Measurements from ENCODE around the gene CCNI.

DNA sequence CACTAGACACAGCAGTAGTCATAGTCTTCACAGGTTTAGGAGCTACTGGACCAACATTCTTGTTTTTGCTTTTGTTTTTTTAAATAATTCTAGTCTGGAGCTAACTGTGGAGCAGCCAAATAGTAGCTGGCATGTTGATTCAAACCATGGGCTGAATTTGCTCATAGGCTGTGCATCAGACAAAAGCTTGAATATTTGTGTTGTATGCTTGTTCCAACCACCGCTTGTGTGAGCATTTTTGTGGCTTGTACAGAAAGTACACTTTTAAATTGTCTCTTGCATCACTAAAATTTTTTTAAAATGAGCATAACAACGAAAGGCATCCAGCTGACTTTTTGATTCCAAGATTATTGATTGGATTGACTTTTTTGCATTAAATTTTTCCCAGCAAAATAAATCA, 39.6 kb downstream of the CCNI start:
- TF ChIP-seq, protein P1, sequence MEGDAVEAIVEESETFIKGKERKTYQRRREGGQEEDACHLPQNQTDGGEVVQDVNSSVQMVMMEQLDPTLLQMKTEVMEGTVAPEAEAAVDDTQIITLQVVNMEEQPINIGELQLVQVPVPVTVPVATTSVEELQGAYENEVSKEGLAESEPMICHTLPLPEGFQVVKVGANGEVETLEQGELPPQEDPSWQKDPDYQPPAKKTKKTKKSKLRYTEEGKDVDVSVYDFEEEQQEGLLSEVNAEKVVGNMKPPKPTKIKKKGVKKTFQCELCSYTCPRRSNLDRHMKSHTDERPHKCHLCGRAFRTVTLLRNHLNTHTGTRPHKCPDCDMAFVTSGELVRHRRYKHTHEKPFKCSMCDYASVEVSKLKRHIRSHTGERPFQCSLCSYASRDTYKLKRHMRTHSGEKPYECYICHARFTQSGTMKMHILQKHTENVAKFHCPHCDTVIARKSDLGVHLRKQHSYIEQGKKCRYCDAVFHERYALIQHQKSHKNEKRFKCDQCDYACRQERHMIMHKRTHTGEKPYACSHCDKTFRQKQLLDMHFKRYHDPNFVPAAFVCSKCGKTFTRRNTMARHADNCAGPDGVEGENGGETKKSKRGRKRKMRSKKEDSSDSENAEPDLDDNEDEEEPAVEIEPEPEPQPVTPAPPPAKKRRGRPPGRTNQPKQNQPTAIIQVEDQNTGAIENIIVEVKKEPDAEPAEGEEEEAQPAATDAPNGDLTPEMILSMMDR (IDR thresholded peaks at IDR 0.05): no peak
- TF ChIP-seq PREB (CRISPR knock-in tag; IDR thresholded peaks at IDR 0.05; ENCODE audit: borderline replicate concordance): no peak
- TF ChIP-seq ZNF416 (CRISPR knock-in tag; IDR thresholded peaks at IDR 0.05): no peak
- no peak for TF ChIP-seq ARID4B (CRISPR knock-in tag; IDR thresholded peaks at IDR 0.05; ENCODE audit: borderline replicate concordance)
- TF ChIP-seq, protein P2, sequence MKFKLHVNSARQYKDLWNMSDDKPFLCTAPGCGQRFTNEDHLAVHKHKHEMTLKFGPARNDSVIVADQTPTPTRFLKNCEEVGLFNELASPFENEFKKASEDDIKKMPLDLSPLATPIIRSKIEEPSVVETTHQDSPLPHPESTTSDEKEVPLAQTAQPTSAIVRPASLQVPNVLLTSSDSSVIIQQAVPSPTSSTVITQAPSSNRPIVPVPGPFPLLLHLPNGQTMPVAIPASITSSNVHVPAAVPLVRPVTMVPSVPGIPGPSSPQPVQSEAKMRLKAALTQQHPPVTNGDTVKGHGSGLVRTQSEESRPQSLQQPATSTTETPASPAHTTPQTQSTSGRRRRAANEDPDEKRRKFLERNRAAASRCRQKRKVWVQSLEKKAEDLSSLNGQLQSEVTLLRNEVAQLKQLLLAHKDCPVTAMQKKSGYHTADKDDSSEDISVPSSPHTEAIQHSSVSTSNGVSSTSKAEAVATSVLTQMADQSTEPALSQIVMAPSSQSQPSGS (CRISPR knock-in tag; IDR thresholded peaks at IDR 0.05; ENCODE audit: borderline replicate concordance, low read depth): no peak
- TF ChIP-seq ATF6 (CRISPR knock-in tag; IDR thresholded peaks at IDR 0.05): no peak
- no peak for TF ChIP-seq ZNF121 (CRISPR knock-in tag; IDR thresholded peaks at IDR 0.05)
- no peak for TF ChIP-seq ESRRA (CRISPR knock-in tag; IDR thresholded peaks at IDR 0.05; ENCODE audit: borderline replicate concordance)
- TF ChIP-seq NFYB (CRISPR knock-in tag; conservative IDR thresholded peaks at IDR 0.05; ENCODE audit: low read depth): no peak
- TF ChIP-seq NR1H2 (CRISPR knock-in tag; IDR thresholded peaks at IDR 0.05): no peak
